ENCODE results near the gene SOX21. TPM values are rescaled to one million over a fixed set of nuclear protein-coding genes. Genes with fewer than 3 reads are reported as not detected.

Gene SOX21
- total and polyA plus RNA-seq, 2 of the 8 experiments (the other 6 are each of a cell fraction or from before 2014, with no cell fraction given), result 3.9 TPM

GRCh38 chr13:94667190-94667589 is 45.2 kb downstream of the SOX21 start:
- Histone ChIP-seq H3K79me1 (ENCODE audit: low read depth, low read length) (no peaks in the 10 kb centered on the region), H2BK12ac (ENCODE audit: low read depth, low read length) (no peak overlapping the region), H3K9ac (replicated peaks in 1 of 4; ENCODE audit: extremely low read depth in 1 of 4, low read depth in 3 of 4, low read length in 3 of 4) (no peak overlapping the region), H4K8ac (ENCODE audit: extremely low read depth, insufficient read depth, low read length) (no peak overlapping the region), H3K23me2 (ENCODE audit: low read depth, low read length) (no peaks in the 10 kb centered on the region), H3K9me3 (ENCODE audit: insufficient read depth in 2 of 2, low read depth in 1 of 2, low read length in 1 of 2) (no peaks in the 10 kb centered on the region), H3K4me2 (ENCODE audit: insufficient read depth in 1 of 2, low read depth in 2 of 2, low read length in 2 of 2) (no peak overlapping the region), H2BK15ac (ENCODE audit: low read length) (no peak overlapping the region; the same call in 1 of the 2 replicates), H3K4me3 (ENCODE audit: extremely low read depth in 1 of 4, insufficient read depth in 2 of 4, low read depth in 3 of 4, low read length in 4 of 4) (no peak overlapping the region), H3K27ac (ENCODE audit: low read depth, low read length) (no peak overlapping the region), H3K14ac (ENCODE audit: insufficient read length) (no peak overlapping the region), H3K23ac (ENCODE audit: insufficient read length) (no peak overlapping the region), H3K56ac (replicated peaks; ENCODE audit: insufficient read length, low read depth, low read length) (no peak overlapping the region), H3K4me1 (replicated peaks in 1 of 4; ENCODE audit: control insufficient read depth in 3 of 4, insufficient read depth in 4 of 4, low read length in 3 of 4) (peaks cover 0 to 2% (median 0%) of the 10 kb centered on the region in 4 experiments; a peak in 2 of 7 replicates), H4K5ac (ENCODE audit: insufficient read length, low read depth, low read length) (no peak overlapping the region), H2AFZ (ENCODE audit: low read length) (no peak overlapping the region), H4K20me1 (replicated peaks in 1 of 2; ENCODE audit: control insufficient read depth in 1 of 2, insufficient read depth in 2 of 2, low read length in 2 of 2) (no peaks in the 10 kb centered on the region), H3K79me2 (ENCODE audit: control insufficient read depth in 1 of 2, insufficient read depth in 2 of 2, low read length in 2 of 2) (no peaks in the 10 kb centered on the region), H4K91ac (replicated peaks; ENCODE audit: insufficient read length, low read length) (no peak overlapping the region), H3K36me3 (ENCODE audit: control insufficient read depth in 2 of 4, insufficient read depth in 4 of 4, low read length in 3 of 4) (no peaks in the 10 kb centered on the region), H3K4ac (replicated peaks; ENCODE audit: insufficient read length, low read depth, low read length) (no peak overlapping the region), H2BK120ac (replicated peaks; ENCODE audit: low read depth, low read length) (no peak overlapping the region), H2BK5ac (ENCODE audit: low read depth, low read length) (no peak overlapping the region), H2BK20ac (ENCODE audit: low read length) (no peak overlapping the region), H3K27me3 (replicated peaks in 1 of 4; ENCODE audit: control insufficient read depth in 3 of 4, extremely low read depth in 1 of 4, insufficient read depth in 3 of 4, low read length in 3 of 4) (no peaks in the 10 kb centered on the region), H3K18ac (ENCODE audit: extremely low read depth, low read length) (no peak overlapping the region), H2AK5ac (ENCODE audit: low read depth, low read length) (no peak overlapping the region)
- ChIA-PET CTCF (ENCODE audit: partially characterized antibody) (interaction anchor here (1.0 to 2.4 kb wide), 2 partner anchors 8 to 10 kb away, joined by 3 to 14 read pairs; no protein-coding TSS in a partner anchor), POLR2A (ENCODE audit: partially characterized antibody) (no interaction called here)
- WGBS, 2 experiments (ENCODE audit: extremely low coverage in 1 of 2, insufficient coverage in 1 of 2, insufficient read length in 1 of 2, insufficient replicate concordance in 2 of 2, low coverage in 1 of 2, low lambda C conversion rate in 2 of 2, missing lambda C conversion rate in 1 of 2), result 82% methylated on average over 2 of the region's 2 CpGs; no CpG with 5 or more reads in 1 of the 2 experiments
- TF ChIP-seq SIX5 (IDR thresholded peaks at IDR 0.05; ENCODE audit: low read depth, low read length) (no peak), RBBP5 (IDR thresholded peaks at IDR 0.05; ENCODE audit: borderline replicate concordance, low read depth, low read length) (no peak), TBP (IDR thresholded peaks at IDR 0.05; ENCODE audit: low read depth, low read length) (no peak), ASH2L (IDR thresholded peaks at IDR 0.05; ENCODE audit: low read length) (no peak), POU5F1 (IDR thresholded peaks at IDR 0.05; ENCODE audit: low read depth, low read length) (no peak), KDM1A (IDR thresholded peaks at IDR 0.05; ENCODE audit: borderline replicate concordance, low read length) (no peak), SAP30 (IDR thresholded peaks at IDR 0.05; ENCODE audit: insufficient read depth, insufficient replicate concordance, low read length) (no peak), POLR2A (IDR thresholded peaks at IDR 0.05; ENCODE audit: control extremely low read depth in 1 of 2, low read depth in 2 of 2, low read length in 2 of 2) (no peak), BCL11A (IDR thresholded peaks at IDR 0.05; ENCODE audit: low read depth in 2 of 2, low read length in 2 of 2) (no peak), PHF8 (conservative IDR thresholded peaks at IDR 0.05; ENCODE audit: low read depth, low read length) (no peak), TAF7 (optimal IDR thresholded peaks at IDR 0.05; ENCODE audit: borderline replicate concordance, low read depth, low read length) (no peak), CBX5 (IDR thresholded peaks at IDR 0.05; ENCODE audit: low read depth, low read length) (no peak)
- DNase-seq (ENCODE audit: low read depth in 1 of 2, low spot score in 2 of 2) (no peak), FAIRE-seq (no peak)
